Uterus (tissue), 2 donors: ENCODE data around the gene IL4I1.

Experiments used
- CTCF ChIP-seq, 4 experiments: fragments of 200-600 bp in 2 of 4; fragments of 450-650 bp in 2 of 4; sonication (generic) in 2 of 4; IDR thresholded peaks; one replicate each; pipeline ENCODE4 v1.5.1; 2016 to 2019; ENCODE audit warnings: antibody characterized with exemption in 4 of 4, mild to moderate bottlenecking in 2 of 4, moderate library complexity in 1 of 4
- POLR2A ChIP-seq, 2 donors: fragments of 450-650 bp; IDR thresholded peaks; one replicate each; pipeline ENCODE4 v1.6.1; 2016; ENCODE audit warnings: antibody characterized with exemption in 2 of 2, mild to moderate bottlenecking in 1 of 2, moderate library complexity in 1 of 2

DNA sequence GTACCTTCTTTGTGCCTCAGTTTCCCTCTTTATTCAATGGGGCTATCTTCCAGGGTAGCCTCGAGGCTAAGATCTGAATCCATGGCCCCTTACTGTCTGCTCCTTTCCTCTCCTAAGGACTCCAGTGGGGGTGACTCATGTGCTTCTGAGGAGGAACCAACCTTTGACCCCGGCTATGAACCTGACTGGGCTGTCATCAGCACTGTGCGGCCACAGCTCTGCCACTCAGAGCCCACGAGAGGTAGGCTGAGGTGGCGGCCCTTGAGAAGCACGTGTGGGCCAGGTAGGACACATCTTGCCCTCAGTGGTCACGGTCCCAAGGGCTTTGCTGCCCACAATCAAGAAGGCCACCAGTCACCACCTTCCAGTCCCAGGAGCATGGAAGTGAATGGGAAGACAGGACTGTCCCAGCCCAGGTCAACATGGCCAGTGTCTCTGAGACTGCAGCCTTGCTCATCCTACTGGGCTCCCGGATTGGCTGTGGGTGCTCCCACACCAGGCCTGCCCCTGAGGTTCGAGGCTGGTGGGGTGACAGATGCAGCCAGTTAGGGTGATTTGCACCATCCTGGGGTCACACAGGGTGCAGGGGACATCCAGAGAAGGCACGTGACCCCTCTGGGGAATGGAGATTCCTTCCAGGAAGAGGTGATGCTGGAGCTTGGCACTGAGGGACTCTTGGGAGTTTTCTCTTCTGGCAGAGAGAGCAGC, 16.4 kb downstream of the IL4I1 start:
- TF ChIP-seq CTCF (IDR thresholded peaks at IDR 0.05) (no peak), POLR2A (IDR thresholded peaks at IDR 0.05) (no peak)
